ENCODE data around the gene LDB2.

The LDB2 gene

DNA sequence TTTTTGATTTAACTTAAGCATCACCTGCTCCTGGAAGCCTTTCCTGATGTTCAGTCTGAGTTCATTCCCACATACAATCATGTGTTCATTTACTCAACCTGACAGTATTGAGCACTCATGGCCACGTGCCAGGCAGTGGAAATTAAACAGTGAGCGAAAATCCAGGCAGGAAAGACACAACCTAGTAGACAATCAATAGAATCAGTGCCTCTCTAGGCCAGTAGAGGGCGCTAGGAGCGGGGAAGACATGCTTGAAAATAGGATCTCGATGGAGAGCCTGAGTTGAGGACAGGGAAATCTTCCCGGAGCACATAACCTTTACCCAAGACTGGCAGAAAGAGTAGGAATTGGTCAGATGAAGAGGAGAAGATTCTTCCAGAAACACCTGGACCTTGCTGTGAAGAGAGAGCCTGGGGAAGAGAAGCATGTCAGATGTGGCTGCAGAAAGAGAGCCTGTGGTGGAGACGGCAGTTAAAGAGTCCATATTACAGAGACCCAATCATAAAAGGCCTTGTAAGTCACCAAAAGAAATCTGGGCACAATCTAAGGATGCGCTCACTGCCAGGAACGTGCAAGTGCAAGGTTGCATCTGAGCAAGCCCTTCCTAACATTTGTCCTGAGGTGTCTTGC is 103.5 kb downstream of the LDB2 start:
- Histone ChIP-seq H3K27ac (peak overlapping the region; percentile 19; the same call in 1 of the 2 replicates), H3K36me3 (ENCODE audit: insufficient read depth, low read length) (no peaks in the 10 kb centered on the region), H3K4me3 (no peak overlapping the region), H3K9ac (ENCODE audit: insufficient read length) (no peak overlapping the region), H3K9me3 (ENCODE audit: low read depth, low read length) (no peaks in the 10 kb centered on the region)
- DNase-seq (ENCODE audit: low read depth, low spot score) = no peak
- no peak for TF ChIP-seq FOXP2 (optimal IDR thresholded peaks at IDR 0.05; ENCODE audit: control extremely low read depth, extremely low read length, insufficient read depth)
- no peak for TF ChIP-seq POLR2AphosphoS5 (IDR thresholded peaks at IDR 0.05; ENCODE audit: borderline replicate concordance, low read depth, low read length)
- no peak for TF ChIP-seq EZH2 (IDR thresholded peaks at IDR 0.05)

DNA sequence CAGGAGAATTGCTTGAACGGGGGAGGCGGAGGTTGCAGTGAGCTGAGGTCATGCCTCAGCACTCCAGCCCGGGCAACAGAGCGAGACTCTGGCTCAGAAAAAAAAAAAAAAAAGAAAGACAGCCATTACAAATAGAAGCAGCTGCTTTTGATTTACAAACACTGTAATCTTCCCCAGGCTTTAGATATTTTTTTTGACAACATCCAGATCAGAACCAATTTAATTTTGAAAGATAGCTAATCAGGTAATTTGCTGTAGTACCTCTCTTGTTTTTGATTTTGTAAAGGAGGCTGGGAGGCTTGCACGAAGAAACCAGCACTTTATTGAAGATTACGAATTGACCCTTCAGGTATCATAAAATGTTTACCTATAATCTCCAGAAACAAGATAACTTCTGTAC is 107.0 kb downstream of the LDB2 start:
- no peak for TF ChIP-seq EZH2 (IDR thresholded peaks at IDR 0.05)
- TF ChIP-seq FOXP2 (optimal IDR thresholded peaks at IDR 0.05; ENCODE audit: control extremely low read depth, extremely low read length, insufficient read depth) = no peak
- TF ChIP-seq POLR2AphosphoS5 (IDR thresholded peaks at IDR 0.05; ENCODE audit: borderline replicate concordance, low read depth, low read length) = no peak
- H3K9me3 ChIP-seq (ENCODE audit: low read depth, low read length) = no peaks in the 10 kb centered on the region
- H3K4me3 ChIP-seq = no peak overlapping the region
- H3K36me3 ChIP-seq (ENCODE audit: insufficient read depth, low read length) = no peaks in the 10 kb centered on the region
- DNase-seq (ENCODE audit: low read depth, low spot score) = no peak
- peak overlapping the region; percentile 57 for H3K27ac ChIP-seq
- H3K9ac ChIP-seq (ENCODE audit: insufficient read length) = no peak overlapping the region

DNA sequence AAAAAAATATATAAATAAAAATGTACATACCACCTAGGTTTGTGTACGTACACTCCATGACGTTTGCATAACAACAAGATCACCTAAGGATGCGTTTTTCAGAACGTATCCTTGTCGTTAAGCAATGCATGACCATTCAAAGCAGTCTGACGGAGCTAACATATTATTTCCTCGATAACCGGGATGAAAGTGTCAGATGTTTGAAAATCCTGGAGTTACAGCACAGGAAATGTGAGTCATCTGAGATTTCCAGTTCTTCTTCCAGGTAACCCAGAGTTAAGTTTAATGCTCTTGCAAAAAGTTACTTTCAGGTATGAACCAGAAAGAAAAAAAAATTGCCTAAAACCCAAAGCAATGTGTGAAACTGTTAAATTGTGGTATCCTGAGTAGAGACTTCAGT is 107.9 kb downstream of the LDB2 start:
- Histone ChIP-seq H3K9me3 (ENCODE audit: low read depth, low read length) (no peaks in the 10 kb centered on the region), H3K27ac (no peak overlapping the region), H3K36me3 (ENCODE audit: insufficient read depth, low read length) (no peaks in the 10 kb centered on the region), H3K4me3 (no peak overlapping the region), H3K9ac (ENCODE audit: insufficient read length) (no peak overlapping the region)
- TF ChIP-seq POLR2AphosphoS5 (IDR thresholded peaks at IDR 0.05; ENCODE audit: borderline replicate concordance, low read depth, low read length) = no peak
- no peak for TF ChIP-seq EZH2 (IDR thresholded peaks at IDR 0.05)
- TF ChIP-seq FOXP2 (optimal IDR thresholded peaks at IDR 0.05; ENCODE audit: control extremely low read depth, extremely low read length, insufficient read depth) = no peak
- DNase-seq (ENCODE audit: low read depth, low spot score) = no peak

DNA sequence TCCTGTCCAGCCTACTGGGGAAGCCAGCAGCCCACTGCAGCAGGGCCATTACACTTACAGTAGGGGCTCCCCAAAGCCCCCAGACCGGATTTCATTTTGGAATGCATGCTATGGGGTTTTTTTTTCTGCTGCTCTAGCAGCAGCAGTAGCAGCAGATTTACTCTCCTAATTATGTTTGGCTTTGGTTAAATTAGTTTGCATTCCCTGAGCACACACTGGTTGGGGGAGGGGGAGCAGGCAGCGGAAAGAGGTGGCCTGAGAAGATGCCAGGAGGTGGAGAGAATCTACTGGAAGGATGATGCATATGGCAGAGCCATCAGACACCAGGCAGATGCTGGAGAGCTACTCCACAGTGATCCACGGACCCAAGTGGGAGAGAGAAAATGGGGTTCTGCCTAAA is 109.6 kb downstream of the LDB2 start:
- no peak for DNase-seq (ENCODE audit: low read depth, low spot score)
- TF ChIP-seq FOXP2 (optimal IDR thresholded peaks at IDR 0.05; ENCODE audit: control extremely low read depth, extremely low read length, insufficient read depth) (no peak), EZH2 (IDR thresholded peaks at IDR 0.05) (no peak), POLR2AphosphoS5 (IDR thresholded peaks at IDR 0.05; ENCODE audit: borderline replicate concordance, low read depth, low read length) (no peak)
- Histone ChIP-seq H3K27ac (no peak overlapping the region), H3K9ac (ENCODE audit: insufficient read length) (no peak overlapping the region), H3K36me3 (ENCODE audit: insufficient read depth, low read length) (no peaks in the 10 kb centered on the region), H3K9me3 (ENCODE audit: low read depth, low read length) (no peaks in the 10 kb centered on the region), H3K4me3 (no peak overlapping the region)

DNA sequence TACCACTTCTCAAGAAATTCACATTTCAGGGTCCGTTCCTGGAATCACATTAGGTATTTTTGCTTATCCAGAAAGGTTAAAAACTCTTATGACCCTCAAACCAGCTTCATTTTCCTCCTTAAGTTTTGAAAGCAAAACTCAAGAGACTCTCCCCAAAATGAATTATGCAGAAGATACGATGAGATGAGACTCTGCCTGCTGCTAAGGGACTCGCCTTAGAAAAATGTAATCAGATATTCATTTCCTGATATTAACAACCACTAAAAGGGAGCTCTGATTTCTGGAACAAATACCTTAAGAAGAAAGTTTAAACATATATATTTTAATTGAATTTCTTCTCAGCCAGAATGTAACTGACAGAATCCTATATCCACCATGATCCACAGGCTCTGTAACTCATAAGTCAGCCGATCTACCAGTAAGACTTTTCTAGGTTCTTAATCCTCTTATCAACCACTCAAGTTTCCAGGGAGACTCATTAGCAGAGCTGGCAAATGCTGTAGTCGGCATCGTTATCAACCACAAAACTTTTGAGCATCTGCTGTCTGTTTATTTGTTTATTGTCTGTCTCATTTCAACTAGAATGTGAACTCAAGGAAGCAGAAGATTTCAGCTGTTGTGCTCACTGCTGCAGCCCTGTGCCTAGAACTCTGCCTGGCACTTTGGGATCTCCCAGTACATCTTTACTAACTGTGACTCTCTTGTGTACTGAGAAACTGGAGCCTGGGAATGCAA is 112.5 kb downstream of the LDB2 start:
- H3K27ac ChIP-seq = peak overlapping the region; percentile 73
- no peak for DNase-seq (ENCODE audit: low read depth, low spot score)
- 0 out of 2 replicates have a peak overlapping the region, but pooled peaks have one; percentile 22 for H3K4me3 ChIP-seq
- TF ChIP-seq EZH2 (IDR thresholded peaks at IDR 0.05) (no peak), FOXP2 (optimal IDR thresholded peaks at IDR 0.05; ENCODE audit: control extremely low read depth, extremely low read length, insufficient read depth) (no peak), POLR2AphosphoS5 (IDR thresholded peaks at IDR 0.05; ENCODE audit: borderline replicate concordance, low read depth, low read length) (no peak)
- no peaks in the 10 kb centered on the region for H3K9me3 ChIP-seq (ENCODE audit: low read depth, low read length)
- no peak overlapping the region for H3K9ac ChIP-seq (ENCODE audit: insufficient read length)
- no peaks in the 10 kb centered on the region for H3K36me3 ChIP-seq (ENCODE audit: insufficient read depth, low read length)

DNA sequence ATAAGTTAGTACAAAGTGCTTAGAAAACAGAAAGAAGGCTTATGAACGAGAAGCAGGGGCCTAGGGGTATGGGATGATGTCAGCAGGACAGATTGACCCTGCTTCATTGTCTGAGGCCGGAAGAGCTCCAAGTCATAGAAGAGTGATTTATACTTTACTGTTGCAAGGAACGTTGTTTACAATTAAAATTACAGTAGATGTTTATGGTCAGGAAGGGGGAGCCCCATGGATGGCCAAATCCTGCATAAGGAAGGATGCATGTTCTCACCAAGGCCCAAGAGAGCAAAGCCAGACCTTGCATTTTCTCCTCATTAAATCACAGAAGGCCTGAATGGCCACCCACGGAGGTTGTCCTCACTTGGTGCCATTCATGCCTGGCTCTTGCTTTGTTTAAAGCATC is 115.3 kb downstream of the LDB2 start:
- TF ChIP-seq EZH2 (IDR thresholded peaks at IDR 0.05) = no peak
- Histone ChIP-seq H3K4me3 (no peak overlapping the region), H3K36me3 (ENCODE audit: insufficient read depth, low read length) (no peaks in the 10 kb centered on the region; the same call in 1 of the 2 replicates), H3K9ac (ENCODE audit: insufficient read length) (no peak overlapping the region), H3K27ac (no peak overlapping the region), H3K9me3 (ENCODE audit: low read depth, low read length) (no peaks in the 10 kb centered on the region)
- no peak for DNase-seq (ENCODE audit: low read depth, low spot score)

DNA sequence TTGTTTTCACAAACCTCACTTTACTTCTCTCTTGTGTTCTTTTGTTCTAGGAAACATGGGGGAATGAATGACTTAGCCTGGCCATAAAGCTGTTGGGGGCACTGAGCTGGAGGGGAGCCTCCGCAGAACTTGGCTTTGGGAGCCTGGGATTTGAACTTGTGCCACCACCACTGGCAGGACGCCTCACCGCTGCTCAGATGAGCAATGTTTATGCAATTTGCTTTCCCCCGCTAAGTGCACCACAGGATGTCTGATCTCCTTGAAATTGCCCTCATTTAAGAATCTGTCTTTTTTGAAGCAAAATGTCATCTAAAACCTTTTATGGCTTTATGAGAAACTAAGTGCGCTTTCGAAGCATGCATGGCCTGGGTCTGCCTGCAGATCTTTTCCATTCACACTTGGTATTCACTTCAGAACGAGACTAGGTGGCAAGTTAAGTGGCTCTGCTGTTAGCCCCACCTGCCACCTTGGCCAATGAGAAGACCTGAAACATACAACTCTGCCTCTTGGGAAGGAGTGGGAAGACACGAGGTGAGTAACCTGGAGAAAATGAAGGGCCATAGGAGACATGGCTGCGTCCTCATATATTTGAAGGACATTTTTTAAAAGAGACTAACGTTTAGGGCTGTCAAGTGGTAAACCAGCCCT is 119.3 kb downstream of the LDB2 start:
- TF ChIP-seq EZH2 (IDR thresholded peaks at IDR 0.05) = no peak
- TF ChIP-seq FOXP2 (optimal IDR thresholded peaks at IDR 0.05; ENCODE audit: control extremely low read depth, extremely low read length, insufficient read depth) = no peak
- Histone ChIP-seq H3K9me3 (ENCODE audit: low read depth, low read length) (no peaks in the 10 kb centered on the region), H3K9ac (ENCODE audit: insufficient read length) (no peak overlapping the region), H3K4me3 (no peak overlapping the region), H3K36me3 (ENCODE audit: insufficient read depth, low read length) (no peaks in the 10 kb centered on the region; the same call in 1 of the 2 replicates), H3K27ac (no peak overlapping the region)
- DNase-seq (ENCODE audit: low read depth, low spot score) = no peak

DNA sequence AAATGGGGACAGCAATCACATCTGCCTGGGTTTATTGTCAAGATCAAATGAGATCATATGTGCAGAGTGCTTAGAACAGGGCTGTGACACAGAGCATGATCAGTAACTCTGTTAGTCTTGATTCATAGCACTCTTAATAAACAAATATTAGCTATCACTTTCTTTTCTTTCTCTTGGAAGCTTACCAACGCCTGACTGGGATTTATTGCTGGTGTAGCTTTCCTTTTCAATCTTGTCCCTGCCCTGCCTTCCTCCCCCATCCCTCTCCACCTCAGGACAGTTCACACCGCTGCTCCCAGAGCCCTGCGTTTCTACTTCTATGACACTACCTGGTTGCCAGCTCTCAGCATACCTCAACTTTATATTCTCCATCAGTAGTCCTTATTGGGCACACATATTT is 120.7 kb downstream of the LDB2 start:
- H3K36me3 ChIP-seq (ENCODE audit: insufficient read depth, low read length) = no peaks in the 10 kb centered on the region; the same call in 1 of the 2 replicates
- DNase-seq (ENCODE audit: low read depth, low spot score) = no peak
- no peak overlapping the region for H3K27ac ChIP-seq
- no peak overlapping the region for H3K4me3 ChIP-seq
- TF ChIP-seq POLR2AphosphoS5 (IDR thresholded peaks at IDR 0.05; ENCODE audit: borderline replicate concordance, low read depth, low read length) = no peak
- no peak for TF ChIP-seq EZH2 (IDR thresholded peaks at IDR 0.05)
- no peak for TF ChIP-seq FOXP2 (optimal IDR thresholded peaks at IDR 0.05; ENCODE audit: control extremely low read depth, extremely low read length, insufficient read depth)
- no peaks in the 10 kb centered on the region for H3K9me3 ChIP-seq (ENCODE audit: low read depth, low read length)
- no peak overlapping the region for H3K9ac ChIP-seq (ENCODE audit: insufficient read length)
